Inflammatory macrophage (primary cell): ENCODE measurements around the gene RPIA.
"Not testable (repeated sequence)": the region's sequence is repeated elsewhere in the genome, so short reads cannot be mapped to it uniquely, and the experiment has no call there.

ENCODE experiments used
- DNase-seq, 2 donors: peaks; one replicate each; pipeline ENCODE4 v3.0.0-alpha.2; 2020 to 2022
- total RNA-seq, 18 experiments: gene quantifications; one replicate each; lab custom pipeline; 2026; ENCODE audit warnings: mixed read lengths in 6 of 18, inconsistent platforms in 2 of 18; lab: John Stamatoyannopoulos, UW

The RPIA gene
- total RNA-seq: 5.5 to 12.8 (median 7.5) reads per million in 18 experiments

DNA sequence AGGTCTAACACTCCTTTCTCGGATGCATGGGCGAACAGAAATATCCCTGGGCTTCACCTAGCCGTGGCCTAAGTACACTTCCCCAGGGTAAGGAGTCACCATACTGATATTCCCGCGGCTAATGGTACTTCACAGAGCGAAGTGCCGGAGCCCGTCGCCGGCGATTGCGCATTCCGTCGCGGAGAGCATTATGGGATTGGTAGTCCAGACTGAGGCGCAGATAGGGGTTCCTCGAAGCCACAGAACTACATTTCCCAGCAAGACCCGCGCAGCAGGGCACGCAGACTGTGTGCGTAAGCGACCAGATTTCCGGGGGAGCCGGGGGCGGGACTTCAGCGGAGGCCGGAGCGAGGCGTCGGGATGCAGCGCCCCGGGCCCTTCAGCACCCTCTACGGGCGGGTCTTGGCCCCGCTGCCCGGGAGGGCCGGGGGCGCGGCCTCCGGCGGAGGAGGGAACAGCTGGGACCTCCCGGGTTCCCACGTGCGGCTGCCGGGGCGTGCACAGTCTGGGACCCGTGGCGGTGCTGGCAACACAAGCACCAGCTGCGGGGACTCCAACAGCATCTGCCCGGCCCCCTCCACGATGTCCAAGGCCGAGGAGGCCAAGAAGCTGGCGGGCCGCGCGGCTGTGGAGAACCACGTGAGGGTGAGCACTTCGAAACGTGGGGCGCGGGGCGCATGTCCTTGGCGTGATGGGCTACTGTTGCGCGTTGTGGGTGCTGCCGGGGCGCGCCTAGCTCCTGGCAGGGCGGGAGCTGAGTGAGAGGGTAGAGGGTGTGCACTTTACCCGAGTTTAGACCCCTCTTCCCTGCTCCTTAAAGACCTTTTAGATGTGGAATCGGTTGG, at the start of gene RPIA:
Gene RPIA (plus strand): TSS at position 335 of the 845 bp plus-strand sequence. CDS start 26 bp downstream, at position 361.
- peak; percentile 99 to 100 for DNase-seq

GRCh38 chr2:88642278-88642677, 49.2 kb upstream of the RPIA start:
- no peak for DNase-seq

GRCh38 chr2:88645291-88645882, 46.1 kb upstream of the RPIA start:
- not testable (repeated sequence) for DNase-seq

DNA sequence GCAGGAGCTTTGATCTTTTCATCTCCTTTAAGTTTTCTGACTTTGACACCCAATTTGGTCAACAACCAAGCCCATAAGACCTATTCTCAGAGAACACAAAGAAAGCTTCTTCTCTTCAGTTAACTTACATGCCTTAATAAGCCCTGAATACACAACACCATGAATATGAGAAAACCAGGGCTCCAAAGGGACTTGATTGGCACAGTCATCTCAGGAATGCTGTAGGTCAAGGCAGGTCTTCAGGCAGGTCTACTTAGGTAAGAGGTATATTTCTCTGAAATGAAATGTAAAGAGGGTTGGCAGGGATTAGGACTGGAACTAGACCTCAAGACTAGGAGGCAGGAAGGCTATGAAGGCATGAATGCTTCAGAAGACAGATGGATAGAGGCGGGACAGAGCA, 39.8 kb upstream of the RPIA start:
- no peak for DNase-seq

DNA sequence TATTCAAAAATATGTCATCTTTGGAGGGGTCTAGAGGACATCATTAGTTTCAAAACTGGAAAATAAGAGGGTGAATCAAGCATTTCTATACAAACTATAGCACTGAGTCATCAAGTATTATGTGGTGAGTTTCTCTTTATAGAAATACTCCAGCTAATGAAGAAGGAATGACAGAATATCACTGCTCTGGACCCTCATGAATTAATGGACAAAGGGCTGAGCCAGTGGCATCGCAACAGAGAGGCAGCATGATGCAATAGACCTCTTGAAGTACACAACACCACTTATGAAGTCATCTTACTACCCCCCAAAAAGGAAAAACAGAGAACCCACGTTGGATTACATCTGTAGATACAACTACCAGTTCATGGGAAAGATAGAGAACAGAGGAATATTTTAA, 36.8 kb upstream of the RPIA start:
- no peak for DNase-seq

DNA sequence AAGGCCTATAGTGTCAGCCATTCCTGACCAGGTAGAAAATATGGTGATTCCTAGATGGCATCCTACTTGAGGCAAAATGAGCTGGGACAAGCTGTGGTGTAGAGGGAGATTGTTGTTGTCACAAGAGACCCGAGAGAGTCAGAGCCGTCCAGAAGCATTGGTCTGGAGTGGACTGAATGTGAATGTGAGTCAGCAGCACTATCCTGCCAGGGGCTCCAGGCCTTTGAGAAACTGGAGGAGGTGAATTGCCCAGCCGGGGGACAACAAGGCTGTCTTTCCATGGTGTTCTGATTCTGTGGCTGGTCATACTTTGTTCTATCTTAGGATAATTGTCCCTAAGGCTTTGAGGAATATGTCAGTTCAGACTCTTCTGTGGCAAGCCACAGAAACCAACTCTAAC, 34.8 kb upstream of the RPIA start:
- DNase-seq: no peak

DNA sequence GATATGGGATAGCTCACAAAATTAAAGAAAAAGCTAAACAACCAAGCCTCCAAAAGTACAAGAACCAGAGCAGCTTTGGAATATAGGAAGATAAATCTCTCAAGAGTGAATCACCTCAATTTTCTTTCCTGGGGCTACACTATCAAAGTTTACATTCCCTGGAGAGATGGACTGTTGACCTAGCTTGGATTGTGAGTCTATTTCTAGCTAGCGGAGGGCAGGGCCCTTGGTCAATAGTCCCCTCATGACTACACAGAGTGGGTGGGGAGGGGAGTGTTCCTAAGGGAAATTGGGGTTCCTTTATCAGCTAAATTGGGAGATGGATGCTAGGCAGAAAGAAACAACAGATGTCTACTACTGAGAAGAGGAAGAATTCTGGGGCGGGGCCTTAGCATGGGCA, 34.3 kb upstream of the RPIA start:
- DNase-seq: no peak

DNA sequence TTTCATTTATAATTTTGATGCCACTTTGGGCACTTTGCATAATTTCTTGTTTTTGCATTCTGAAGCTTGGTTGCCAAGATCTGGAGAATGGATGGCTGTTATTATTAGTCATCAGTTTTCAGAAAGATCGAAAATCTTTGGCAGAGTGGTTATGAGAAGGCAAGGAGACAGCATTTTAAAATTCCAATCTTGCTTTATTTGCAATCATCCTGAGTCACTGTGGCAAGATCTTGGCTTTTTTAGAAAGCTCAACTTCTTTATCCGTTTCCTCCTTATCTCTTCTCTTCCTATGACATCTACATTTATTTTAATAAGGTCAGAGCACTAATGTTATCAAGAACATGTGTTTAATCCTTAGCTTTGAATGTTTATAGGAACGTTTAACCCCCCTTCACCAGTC, 33.1 kb upstream of the RPIA start:
- no peak for DNase-seq

GRCh38 chr2:88658881-88659537, 32.5 kb upstream of the RPIA start:
- no peak for DNase-seq

DNA sequence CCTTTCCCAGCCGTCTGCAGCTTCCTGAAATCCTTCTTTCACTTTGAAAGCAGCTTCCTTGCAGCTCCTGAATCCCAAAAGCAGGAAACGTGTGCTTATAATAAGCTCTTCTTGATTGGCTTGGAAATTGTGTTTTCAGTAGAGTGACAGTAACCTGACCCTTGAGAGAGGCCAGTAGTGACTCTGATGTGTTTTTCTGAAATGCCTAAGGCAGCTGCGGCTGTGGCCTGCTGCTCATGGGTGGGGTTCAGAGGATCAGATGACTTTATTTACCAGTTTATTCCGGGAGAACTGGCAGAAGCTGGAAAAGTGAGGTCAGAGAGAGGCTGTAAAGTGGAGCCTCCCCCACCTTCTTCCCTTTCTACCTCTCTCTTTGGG, 31.9 kb upstream of the RPIA start:
- DNase-seq: no peak

DNA sequence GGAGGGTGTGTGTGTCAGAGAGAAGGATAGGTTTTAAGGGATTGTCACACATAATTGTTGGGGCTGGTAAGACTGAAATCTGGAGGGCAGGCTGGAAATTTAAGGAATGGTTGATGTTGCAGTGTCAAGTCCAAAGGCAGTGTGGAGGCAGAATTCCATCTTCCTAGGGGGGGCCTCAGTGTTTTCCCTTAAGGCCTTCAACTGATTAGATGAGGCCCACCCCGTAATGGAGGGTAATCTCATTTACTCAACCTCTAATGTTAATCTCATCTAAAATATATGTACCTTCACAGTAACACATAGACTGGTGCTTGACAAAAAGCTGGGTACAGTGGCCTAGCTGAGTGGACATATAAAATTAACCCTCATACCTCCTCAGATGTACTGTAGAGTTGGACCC, 30.9 kb upstream of the RPIA start:
- no peak for DNase-seq

DNA sequence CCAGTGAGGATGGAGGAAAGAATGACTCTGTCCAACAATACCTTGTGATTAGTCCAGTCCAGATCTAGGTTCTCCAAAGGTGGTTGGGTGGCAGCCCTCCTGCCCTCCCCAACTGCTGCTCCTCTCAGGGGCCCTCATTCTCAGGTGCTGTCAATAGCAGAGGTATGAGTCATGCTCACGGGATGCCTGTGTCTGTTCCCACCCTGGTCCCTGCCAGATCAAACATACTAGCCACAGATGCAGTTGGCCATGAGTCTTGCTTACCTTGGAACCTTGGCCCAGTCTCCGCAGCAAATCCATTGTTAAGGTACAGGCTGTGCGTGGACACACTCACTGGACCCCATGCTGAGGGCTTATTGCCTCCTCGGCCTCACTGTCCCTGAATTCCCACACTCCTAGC, 24.9 kb upstream of the RPIA start:
- DNase-seq: no peak

DNA sequence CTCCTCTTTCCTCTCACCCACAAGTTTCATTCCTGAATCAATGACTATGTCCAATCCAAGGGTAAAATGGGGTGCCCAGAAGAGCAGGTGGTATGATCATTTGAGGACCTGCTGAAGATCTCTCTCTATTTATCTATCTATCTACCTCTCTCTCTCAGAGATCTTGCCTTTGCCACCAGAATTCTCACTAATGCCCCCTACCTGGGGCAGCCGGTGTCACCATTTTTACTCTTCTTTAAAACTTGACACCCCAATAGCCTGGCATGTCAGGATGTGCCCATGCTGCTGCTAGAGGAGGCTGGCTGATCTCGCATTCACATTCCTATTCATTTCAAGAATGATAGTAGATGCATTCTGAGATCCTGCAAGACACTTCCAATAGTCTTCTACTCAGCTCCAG, 24.3 kb upstream of the RPIA start:
- no peak for DNase-seq

GRCh38 chr2:88668862-88669261, 22.6 kb upstream of the RPIA start:
- DNase-seq: no peak

DNA sequence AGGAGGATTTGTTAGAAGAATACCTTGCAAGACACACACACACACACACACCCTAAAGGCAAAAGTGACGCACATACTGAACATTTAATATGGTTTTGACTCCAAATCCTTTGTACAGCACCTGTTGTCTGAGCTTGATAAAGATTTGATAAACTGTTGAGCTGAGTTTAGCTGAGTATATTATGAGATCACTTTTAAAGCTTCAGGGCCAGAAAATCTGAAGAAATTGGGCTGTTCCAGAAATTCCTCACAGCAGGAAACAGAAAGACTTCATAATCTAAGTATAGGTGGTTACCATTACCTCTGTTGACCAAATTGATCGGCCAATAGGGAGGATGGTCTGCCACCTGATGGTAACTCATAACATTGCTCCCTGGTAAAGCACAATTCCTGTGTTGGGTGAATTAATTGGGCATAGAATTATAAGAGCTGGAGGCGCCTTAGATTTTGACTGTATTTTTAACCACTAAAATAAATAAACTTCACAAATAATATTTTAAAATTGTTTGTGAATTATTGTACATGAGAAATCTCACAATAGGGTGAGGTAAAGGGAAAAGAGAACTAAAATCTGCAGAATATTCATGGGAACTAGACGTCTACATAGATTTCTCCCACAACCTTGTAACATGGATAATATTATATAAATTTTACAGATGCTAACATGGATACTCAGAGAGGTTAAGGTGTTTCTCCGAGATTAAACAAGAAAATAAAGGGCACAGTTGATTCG, 21.8 kb upstream of the RPIA start:
- peak; percentile 19 to 24 for DNase-seq

DNA sequence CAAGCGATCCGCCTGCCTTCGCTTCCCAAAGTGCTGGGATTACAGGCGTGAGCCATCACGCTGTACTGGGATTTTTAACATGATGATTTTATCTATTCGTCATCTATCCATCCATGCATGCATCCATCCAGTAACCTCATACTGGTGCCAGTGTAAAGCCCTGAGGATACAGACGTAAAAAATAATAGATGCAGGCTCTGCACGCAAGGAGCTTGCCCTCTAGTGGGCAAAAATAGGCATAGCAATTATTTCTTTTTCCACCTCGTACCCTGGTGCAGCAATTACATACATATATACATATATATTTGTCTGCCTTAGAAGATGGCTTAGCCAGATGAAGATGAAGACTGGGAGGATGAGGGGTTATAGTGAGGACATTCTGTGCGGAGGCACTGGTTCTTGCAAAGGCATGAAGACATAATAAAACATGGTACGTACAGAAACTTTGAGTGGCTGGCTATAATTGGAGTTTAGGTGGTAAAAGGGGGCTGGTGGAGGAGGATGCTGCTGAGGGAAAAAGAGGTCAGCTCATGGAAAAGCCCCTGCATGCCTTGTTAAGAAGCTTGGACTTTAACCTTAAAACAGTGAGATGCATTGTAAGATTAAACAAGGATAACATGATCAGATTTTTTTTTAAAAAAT, 19.6 kb upstream of the RPIA start:
- peak; percentile 63 to 65 for DNase-seq

DNA sequence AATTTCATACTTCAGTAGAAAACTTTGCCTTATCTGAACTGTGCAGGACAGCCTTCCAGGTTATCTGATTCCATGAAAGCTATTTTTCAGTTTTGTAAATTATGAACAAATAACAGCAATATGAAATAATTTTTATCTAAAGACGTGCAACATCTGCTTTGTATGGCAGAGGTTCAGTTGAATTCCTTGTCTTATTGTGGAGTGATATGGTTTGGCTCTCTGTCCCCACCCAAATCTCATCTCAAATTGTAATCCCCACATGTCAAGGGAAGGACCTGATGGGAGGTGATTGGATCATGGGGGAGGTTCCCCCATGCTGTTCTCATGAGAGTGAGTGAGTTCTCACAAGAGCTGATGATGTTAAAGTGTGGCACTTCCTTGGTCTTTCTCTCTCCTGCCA, 18.1 kb upstream of the RPIA start:
- DNase-seq: no peak

DNA sequence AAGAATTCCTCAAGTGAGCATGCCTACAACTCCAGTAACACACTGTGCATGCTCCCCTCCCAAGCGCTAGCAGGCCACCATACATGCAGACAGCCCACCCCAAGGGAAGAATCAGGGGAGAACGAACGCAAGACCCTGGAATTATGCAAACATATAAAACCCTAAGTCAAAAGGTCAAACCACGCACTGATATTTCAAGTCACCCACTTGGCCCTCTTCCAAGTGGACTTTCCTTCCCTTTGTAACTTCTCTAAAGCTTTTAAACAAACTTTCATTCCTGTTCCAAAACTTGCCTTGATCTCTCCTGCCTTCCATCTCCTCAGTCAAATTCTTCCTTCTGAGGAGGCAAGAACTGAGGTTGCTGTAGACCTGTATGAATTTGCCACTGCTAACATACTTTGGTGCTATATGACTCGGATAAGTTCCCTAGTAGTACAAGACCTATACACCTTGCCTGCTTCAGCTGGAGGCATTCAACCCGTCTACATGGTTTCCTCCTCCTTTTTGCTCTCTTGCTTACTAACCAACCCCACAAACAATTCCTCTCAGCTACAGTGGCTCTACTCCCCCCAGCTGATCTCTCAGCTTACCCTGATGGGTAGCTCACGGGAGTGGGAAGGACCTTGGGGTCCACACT, 11.1 kb upstream of the RPIA start:
- DNase-seq: peak; percentile 67

DNA sequence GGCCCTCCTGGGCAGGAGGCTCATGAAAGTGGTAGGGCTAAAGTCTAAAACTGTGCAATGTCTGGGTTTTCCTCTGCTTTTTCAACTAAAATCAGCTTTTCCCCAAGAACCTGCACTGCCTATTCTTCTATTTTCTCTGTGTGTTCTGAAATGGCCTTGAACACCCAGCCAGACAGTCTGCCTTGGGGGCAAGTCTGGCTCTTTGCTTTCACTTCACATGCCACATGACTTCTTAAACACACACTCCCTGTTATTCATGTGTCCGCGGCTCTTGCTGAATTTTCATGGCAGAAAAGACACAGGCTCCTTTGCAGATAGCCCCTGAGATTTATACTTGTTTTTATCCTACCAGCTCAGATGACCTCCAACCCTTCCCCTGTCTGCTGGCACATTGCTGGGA, 10.6 kb upstream of the RPIA start:
- DNase-seq: peak in 1 of 2 donors; percentile 2

DNA sequence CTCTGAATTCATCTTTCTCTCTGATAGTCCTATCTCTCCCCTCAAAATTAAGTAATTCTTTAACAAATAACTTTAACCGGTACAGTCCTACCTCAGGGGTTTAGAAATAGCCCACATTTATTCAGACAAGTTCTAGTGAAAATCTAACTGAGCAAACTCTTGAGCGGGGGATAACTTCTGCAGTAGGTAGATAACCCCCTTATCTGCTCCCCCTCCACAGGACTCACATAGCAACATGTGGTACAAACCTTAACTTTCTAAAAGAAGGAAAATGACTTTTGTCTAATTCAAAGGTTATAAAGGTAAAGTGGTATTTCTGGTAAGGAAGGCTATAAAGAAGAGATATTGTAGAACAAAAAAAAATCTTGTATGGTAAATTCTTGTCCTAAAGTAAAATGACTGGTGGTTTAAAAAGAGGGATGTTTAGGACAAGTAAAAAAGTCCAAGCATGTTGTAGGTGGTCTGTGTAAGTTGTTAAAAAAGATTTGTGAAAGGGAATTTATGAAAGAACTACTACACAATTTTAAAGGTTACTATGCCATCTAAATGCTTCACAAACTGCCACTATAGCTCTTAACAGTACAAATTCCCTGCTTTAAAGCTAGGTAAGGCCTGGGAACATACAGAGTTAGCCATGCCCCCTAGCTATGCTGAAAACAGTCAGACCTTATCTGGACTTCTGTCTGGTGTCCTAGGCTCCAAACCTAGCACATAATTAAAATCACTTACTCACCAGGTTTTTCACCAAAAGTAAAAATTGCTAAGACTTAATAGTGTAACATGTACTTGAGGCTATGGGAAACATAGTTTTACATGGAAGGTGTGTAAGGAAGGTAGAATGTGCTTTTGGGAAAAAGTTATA, 8.1 kb upstream of the RPIA start:
- peak in 1 of 2 donors; percentile 4 for DNase-seq

GRCh38 chr2:88684519-88684918, 7.0 kb upstream of the RPIA start:
- DNase-seq: no peak
